Inflammatory macrophage treated with lipopolysaccharide for 1 hour (primary cell): ENCODE results near the gene ZNF254.
A peak's percentile ranks its signal among the peaks of the same experiment; 100 is the strongest.
"Not testable (repeated sequence)": the region's sequence is repeated elsewhere in the genome, so short reads cannot be mapped to it uniquely, and the experiment has no call there.

Source experiments
- DNase-seq, 2 donors: peaks; one replicate each; pipeline ENCODE4 v3.0.0-alpha.2; 2020 to 2022

The ZNF254 gene

DNA sequence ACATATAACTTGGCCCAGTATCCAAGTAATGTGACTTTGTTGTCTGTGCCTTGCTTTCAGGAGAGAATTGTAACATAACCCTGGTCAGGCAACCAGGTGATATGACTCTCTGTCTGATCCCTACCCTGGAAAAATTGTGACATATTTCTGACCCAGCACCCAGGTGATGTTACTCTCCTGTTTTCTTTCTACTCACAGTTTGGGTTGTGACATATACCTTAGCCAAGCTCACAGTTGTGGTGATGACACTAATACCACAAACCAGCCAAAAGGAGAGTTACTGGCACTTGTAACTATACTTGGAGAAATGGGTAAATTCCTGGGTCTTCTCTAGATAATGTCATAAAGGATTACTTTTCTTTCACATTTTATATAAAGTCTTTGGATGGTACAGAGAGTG, 14.3 kb upstream of the ZNF254 start:
- DNase-seq: no peak

DNA sequence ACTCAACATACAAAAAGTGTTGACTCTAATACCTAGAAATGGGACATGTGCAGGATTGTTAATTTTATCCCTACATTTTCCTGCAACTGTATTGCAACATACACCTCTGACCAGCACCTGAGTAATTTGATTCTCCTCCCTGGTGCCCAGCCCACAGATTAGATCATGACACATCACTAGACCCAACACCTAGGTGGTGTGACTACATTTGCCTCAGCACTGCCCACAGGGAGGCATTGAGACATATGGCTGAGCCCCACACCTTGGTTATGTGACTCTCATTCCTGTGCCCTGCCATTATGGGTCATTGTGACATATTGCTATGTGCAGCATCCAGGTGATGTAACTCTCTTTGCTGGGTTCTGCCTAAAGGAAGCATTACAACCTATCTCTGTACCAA, 13.2 kb upstream of the ZNF254 start:
- no peak for DNase-seq

DNA sequence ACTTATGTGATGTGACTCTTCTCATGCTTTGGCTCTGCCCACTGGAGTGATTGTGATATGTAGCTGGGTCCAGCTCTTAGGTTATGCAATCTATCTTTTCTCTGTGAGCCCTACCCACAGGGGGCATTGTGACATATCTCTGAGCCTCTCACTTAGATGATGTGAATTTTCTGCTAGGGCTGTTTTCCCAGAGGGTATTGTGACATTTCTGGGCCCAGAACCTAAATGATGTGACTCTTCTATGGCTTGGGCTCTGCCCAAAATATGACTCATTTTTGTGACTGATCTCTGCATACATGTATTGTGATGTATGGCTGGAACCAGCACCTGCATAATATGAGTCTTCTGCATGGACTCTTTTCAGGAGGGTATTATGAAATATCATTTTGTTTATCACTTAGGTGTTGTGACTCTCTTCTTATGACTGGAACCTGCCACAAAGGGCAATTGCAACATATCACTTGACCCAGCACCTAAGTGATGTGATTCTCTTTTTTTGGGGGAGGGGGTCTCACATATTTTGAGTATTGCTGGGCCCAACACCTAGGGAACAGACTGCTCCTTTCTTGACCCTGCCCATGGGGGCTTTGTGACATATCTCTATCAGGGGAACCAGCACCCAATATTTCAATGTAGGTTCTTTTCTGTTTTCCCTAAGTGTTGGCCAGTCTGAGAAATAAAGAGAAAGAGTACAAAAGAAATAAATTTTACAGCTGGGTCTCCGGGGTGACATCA, 12.1 kb upstream of the ZNF254 start:
- peak in 1 of 2 donors; percentile 13 for DNase-seq

DNA sequence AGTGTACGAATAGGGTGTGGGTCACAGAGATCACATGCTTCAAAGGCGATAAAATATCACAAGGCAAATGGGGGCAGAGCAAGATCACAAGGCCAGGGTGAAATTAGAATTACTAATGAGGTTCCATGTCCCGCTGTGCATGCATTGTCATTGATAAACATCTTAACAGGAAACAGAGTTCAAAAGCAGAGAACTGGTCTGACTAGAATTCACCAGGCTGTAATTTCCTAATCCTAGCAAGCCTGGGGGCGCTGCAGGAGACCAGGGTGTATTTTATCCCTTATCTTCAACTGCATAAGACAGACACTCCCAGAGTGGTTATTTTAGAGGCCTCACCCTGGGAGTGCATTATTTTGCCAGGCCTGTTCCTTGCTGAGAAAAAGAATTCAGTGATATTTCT, 11.5 kb upstream of the ZNF254 start:
- not testable (repeated sequence) for DNase-seq

DNA sequence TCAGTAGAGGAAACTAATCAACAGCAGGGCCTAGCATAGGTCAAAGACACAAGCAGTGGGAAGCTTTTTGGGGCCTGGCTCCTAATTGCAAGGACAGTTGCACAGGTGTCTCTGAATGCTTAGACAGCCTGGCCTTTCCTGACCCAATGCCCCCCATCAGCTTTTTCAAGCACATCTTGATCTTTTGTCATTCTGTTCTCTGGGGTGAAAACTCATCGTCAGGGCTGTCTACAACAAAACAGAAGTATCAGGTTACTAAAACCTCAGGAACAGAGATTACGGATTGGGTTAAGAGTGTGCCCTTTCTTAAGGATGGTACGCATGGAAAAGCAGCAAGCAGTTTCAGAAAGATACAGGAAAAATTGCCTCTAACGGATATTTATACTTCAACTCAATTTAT, 8.3 kb upstream of the ZNF254 start:
- DNase-seq: no peak

DNA sequence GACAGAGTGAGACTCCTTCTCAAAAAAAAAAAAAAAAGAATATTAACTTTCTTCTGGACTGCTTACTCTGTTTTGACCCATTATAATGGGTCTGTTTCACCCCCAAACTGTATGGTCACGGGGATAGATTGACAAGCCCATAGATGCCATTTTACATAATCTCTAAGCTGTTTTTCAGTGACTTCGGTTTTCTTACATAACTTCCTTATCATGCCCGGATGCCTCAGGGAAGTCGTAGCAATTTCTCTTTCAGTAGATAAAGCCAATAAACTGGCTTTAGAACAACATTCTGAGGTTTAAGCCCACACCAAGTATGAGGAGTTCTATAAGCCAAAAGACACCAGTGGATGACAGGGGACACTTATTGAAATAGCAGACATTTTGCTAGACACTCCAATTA, 5.9 kb upstream of the ZNF254 start:
- no peak for DNase-seq

DNA sequence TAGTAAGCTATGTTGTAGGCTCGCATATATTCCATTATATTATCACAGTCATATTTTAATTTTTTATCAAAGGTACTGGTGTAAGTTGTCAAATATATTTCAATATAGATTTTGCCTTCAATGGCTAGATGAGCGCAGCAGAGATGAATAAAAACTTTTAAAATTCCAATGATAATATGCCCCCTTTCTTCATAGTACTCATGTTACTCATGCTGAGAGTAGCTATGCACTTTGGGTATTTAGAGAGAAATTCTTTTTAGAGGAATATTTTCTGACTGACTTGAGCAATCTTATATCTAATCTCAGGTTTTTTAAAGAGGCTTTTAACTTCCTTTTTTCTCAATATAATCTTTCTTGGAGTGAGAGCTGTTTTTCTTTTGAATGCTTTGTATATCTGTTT, 11.4 kb downstream of the ZNF254 start:
- DNase-seq: no peak

DNA sequence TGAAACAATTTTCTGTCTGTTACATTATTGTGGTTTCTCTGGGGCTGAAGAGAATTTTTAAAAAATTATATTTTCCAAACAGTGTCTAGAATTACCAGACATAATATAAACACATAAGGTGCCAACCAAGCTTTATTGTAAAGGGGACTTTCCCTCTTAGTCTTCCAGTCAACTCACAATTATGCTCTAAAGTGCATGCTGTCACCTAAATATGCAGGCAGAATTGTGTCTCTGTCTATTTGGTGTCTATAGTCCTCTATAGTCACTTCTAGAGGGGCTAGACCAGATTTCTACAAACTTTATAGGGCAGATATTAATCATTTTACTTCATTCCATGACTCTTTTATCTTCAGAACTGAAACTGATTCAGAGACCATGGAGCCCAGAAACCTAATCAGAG, 12.8 kb downstream of the ZNF254 start:
- no peak for DNase-seq

DNA sequence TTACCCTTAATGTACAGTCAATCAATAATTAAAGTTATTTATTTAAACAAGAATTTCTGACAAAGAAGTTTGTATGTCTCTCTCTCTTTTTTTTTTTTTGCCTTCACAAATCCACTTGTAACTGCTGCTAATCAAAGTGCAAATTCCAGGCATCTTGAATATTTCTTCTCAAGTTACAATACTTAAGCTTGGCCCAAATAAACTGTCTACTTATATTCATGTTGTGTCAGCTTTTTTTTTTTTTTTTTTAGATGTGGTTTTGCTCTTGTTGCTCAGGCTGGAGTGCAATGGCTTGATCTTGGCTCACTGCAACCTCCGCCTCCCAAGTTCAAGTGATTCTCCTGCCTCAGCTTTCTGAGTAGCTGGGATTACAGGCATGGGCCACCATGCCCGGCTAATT, 13.6 kb downstream of the ZNF254 start:
- DNase-seq: not testable (repeated sequence)

DNA sequence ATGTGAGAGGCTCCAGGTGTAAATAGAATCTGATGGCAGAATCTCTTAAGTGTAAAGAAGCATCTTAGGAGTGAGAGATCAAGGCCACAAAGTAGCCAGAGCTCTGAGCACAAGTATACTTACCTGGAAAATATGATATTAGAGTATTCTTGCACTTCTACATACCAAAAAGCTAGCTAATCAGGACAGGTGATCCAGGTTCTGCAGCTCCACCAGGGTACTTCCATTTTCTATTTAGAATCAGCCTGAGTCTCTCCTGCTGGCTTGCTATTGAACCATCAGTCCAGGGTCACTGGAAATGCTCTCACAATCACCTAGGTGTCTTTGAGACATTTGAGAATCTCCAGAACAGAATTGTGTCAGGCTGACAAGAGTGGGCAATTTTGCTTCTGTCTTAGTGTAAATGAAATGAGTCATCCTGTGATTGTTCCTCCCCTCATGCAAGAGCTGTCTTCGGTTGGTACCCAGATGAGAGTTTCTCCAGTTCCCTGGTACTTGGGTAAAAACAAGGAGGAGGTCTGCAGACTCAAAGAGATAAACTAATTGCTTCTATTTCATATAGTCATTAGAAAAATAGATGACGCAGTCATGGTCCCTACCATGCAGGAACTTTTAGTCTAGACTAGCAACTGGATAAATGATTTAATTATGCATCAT, 14.6 kb downstream of the ZNF254 start:
- no peak for DNase-seq

DNA sequence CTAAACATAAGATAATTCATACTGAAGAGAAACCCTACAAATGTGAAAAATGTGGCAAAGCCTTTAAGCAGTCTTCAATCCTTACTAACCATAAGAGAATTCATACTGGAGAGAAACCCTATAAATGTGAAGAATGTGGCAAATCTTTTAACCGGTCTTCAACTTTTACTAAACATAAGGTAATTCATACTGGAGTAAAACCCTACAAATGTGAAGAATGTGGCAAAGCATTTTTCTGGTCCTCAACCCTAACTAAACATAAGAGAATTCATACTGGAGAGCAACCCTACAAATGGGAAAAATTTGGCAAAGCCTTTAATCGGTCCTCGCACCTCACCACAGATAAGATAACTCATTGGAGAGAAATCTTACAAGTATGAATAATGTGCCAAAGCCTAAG, 40.6 kb downstream of the ZNF254 start:
- no peak for DNase-seq

DNA sequence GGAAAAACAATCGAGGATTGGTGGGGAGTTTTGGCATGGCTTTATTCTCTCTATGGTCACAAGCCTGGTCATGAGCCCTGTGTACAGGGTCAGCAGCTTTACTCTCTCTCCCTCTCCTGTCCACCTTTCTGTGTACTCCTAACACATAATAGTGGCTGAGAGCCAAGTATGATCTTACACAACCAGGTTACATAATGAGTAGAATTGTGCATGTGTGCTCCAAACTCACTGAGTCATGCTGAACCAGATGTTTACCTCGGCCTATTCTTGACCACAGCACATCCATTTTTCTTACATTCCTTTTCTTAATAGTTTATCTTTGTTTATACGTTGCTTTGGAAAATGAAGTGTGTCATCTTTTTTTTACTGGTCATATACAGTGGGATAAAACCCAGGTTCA, 53.1 kb downstream of the ZNF254 start:
- DNase-seq: no peak

DNA sequence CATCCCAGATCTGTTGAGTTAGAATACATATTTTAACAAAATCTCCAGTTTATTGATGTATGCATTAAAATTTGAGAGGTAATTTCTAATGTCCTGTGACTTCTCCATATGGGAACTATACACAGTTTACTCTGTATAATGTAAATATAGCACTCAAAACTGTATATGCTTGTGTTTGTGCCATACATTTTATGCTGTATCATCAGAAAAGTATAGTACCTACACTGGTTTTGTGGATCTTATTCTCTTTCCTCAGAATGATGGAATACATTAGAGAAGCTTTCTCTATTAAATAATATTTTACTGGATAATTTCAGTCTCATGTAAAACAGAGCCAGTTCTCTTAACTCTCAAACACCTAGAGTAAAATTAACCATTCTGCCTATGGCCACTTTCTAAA, 53.6 kb downstream of the ZNF254 start:
- no peak for DNase-seq

DNA sequence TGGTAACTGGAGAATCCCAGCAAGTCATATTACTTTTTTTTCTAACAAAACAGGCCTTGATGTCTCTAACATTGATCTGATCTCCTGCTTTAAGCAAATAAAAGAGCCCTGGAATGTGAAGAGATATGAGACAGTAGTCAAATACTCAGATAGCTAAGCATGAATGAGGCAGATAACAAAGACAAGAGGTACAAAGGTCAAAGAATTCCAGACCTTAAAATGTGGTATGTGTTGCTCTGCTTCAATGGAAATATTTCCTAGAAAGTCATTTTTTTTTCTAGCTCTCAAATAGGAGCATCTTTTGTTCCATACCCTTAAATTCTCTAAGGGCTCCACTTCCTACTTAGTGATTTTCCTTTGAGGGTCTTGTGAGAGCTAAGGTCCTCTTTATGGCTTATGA, 54.6 kb downstream of the ZNF254 start:
- DNase-seq: no peak

DNA sequence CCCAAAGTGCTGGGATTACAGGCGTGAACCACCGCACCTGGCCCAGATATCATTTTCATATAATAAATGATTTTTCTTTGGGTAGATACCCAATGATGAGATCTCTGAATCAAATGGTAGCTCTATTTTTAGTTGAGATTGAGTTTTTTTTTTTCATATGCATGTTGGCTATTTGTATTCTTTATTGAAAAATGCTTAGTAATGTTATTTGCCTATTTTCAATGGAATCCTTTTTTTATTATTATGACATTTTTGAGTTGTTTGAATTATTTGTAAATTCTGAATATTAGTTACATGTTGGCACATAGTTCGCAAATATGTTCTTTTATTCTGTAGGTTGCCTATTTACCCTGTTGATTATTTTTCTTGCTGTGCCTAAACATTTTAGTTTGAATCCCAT, 55.8 kb downstream of the ZNF254 start:
- DNase-seq: no peak

DNA sequence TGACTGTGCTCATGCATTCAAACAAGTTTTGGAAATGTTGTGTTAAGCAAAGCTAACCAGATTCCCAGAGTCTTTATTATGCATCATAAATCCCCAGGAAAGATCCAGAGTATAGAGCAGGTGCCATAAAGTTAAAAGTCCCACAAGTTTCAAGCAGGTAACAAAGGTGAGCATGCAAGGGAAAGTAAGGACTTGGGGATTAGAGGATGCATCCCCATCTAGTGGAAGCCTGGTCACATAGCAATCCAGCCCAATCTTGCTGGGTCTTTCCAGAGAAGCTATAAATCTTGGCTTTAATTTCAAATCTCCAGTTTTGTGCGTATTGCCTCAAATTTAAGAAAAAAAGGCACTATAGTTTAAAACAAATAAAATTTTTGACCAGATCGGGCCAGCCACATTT, 72.7 kb downstream of the ZNF254 start:
- DNase-seq: no peak

DNA sequence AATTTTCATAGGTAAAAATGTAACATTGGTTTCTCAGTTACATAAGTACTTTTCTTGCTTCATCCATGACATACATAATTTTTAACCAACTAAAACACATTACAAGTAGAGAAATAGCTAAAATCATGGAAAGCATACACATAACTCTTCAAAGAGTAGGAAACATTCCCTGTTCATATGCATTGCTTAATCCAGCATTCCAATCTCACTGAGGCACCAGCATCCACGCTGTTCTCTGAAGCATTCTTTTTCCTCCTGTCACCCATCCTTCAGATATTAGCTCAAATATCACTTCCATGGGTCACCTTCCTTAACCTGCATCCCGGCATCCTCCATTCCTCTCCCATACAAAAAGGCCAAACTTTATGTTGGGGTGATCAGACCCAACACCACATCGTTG, 79.1 kb downstream of the ZNF254 start:
- DNase-seq: no peak

DNA sequence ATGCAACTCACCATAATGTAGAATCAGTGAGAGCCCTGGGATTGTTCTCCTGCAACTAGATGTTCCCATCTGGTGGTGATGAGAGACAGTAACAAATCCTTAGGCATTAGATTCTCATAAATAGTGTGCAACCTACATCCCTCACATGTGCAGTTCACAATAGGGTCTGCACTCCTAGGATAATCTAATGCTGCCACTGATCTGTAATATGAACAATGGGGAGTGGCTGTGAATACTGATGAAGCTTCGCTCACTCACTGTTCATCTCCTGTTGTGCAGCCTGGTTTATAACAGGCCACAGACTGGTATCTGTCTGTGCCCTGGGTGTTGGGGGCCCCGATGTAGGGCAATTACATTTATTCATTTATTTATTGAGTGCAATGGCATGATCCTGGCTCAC, 86.9 kb downstream of the ZNF254 start:
- no peak for DNase-seq

DNA sequence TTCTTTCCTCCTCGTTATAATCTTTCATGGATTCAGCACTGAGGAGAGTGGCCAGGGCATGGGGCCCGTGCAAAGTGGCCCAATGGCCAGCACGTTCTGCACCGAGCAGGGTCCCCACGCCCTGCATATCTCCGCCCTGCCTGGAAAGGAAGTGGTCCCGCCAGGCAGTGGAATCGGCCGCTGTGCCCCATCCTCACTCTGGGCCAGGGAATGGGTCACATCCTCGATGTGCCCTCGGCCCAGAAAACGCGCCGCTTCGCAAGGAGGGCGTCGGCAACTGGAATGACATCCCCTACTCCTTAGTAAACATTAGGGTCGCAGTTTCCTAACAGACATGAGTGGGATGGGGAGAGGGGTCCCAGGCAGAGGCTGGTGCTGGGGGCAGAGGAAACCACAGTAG, 90.7 kb downstream of the ZNF254 start:
- no peak for DNase-seq

DNA sequence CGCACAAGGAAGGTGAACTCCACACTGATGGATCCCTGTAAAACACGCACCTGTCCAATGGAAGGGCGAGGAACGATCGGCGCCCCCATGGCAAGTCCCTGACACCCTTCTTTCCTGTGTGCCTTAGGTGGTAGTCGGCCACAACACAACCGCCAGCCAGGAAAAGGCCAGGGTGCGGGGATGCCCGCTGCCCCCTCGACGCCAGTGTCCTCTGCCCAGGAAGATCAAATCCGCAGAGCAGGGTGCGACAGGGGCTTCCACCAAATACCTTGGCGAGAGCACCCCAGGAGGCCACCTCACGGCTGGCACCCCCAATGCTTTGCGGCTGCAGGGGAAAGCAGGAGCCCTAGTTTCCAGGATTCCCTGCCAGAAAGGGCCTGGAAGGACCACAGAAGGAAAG, 91.2 kb downstream of the ZNF254 start:
- DNase-seq: no peak
